Adrenal gland (tissue), 5 donors: Measurements from ENCODE around the gene CCDC120.

ENCODE experiments used
- POLR2A ChIP-seq, 2 donors: fragments of 450-650 bp; IDR thresholded peaks; one replicate each; pipeline ENCODE4 v1.6.1; 2017; ENCODE audit warnings: antibody characterized with exemption in 2 of 2, mild to moderate bottlenecking in 2 of 2, moderate library complexity in 1 of 2
- TF ChIP-seq, protein P1 (sequence below), 6 experiments: fragments of 450-650 bp in 4 of 6; fragments of 200-600 bp in 2 of 6; sonication (generic) in 1 of 6; IDR thresholded peaks; 1 replicate in 5 of 6; 2 replicates in 1 of 6; pipeline versions ENCODE4 v1.5.1 to v1.8.0; 2016 to 2021; ENCODE audit warnings: antibody characterized with exemption in 6 of 6, mild to moderate bottlenecking in 2 of 6, moderate library complexity in 1 of 6
- donor health status: DM: no; HTN: no; CAD: no.

DNA sequence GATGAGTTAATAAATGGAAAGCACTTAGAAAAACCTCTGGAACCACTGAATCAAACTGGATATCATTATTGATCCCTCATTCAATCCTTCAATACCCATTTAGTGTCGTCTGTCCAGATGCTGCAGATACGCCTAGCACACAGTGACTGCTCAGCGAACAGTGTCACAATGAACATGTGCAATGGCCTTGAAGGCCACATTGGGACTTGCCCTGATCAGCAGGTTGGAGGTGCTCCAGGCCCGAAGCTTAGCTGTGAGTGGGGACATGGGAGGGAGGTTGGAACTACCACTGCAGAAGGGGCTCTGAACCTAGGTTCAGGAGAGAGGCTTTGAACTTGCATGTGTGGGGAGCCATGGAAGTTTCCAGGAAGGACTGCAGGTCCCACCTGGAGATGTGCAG is 47.5 kb downstream of the CCDC120 start:
- TF ChIP-seq POLR2A (IDR thresholded peaks at IDR 0.05), result no peak
- TF ChIP-seq, protein P1, sequence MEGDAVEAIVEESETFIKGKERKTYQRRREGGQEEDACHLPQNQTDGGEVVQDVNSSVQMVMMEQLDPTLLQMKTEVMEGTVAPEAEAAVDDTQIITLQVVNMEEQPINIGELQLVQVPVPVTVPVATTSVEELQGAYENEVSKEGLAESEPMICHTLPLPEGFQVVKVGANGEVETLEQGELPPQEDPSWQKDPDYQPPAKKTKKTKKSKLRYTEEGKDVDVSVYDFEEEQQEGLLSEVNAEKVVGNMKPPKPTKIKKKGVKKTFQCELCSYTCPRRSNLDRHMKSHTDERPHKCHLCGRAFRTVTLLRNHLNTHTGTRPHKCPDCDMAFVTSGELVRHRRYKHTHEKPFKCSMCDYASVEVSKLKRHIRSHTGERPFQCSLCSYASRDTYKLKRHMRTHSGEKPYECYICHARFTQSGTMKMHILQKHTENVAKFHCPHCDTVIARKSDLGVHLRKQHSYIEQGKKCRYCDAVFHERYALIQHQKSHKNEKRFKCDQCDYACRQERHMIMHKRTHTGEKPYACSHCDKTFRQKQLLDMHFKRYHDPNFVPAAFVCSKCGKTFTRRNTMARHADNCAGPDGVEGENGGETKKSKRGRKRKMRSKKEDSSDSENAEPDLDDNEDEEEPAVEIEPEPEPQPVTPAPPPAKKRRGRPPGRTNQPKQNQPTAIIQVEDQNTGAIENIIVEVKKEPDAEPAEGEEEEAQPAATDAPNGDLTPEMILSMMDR (IDR thresholded peaks at IDR 0.05), result no peak
